ENCODE measurements around the gene PPP4R4.

PPP4R4 gene

DNA sequence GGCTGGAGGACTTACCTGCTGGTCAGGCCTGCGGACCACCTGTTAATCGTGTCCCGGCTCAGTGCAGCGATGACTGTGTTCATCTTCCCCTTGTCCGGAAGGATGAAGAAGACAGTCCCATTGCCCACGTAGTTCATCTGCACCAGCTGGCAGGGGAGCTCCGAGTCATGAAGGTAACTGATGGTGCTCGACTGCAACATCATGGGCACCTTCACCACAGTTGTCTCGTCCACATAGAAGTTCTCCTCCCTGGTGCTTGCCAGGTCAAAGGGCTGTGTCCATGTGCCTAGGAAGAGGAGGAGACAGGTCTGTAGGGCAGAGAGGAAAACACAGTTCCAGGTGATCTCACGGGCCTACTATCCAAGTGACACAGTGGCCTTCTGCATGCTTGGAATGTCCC, 135.6 kb downstream of the PPP4R4 start:
- Histone ChIP-seq H3K4me1 (ENCODE audit: control insufficient read depth, insufficient read depth, low read depth, low read length) (no peaks in the 10 kb centered on the region), H3K79me1 (replicated peaks; ENCODE audit: low read length, poor library complexity, severe bottlenecking) (no peaks in the 10 kb centered on the region), H3K9me3 (ENCODE audit: control insufficient read depth, low read length) (peaks cover 20% of the 10 kb centered on the region), H4K8ac (ENCODE audit: low read length) (no peak overlapping the region), H3K4ac (ENCODE audit: low read depth in 1 of 2, low read length in 2 of 2) (no peak overlapping the region), H2BK15ac (ENCODE audit: low read depth, poor library complexity, severe bottlenecking) (no peak overlapping the region), H2BK5ac (ENCODE audit: low read depth, low read length, poor library complexity, severe bottlenecking) (no peak overlapping the region), H4K91ac (ENCODE audit: low read length) (no peak overlapping the region), H2AK5ac (ENCODE audit: low read length, severe bottlenecking) (no peak overlapping the region), H2BK12ac (ENCODE audit: low read length in 2 of 2) (no peak overlapping the region), H3K18ac (ENCODE audit: low read depth in 1 of 2, low read length in 2 of 2) (no peak overlapping the region), H3K23ac (ENCODE audit: low read length in 2 of 2) (no peak overlapping the region), H2BK120ac (ENCODE audit: low read depth, low read length) (no peak overlapping the region), H3K4me2 (ENCODE audit: low read length, poor library complexity, severe bottlenecking) (no peak overlapping the region), H3K4me3 (ENCODE audit: insufficient read depth in 1 of 2, low read depth in 1 of 2, low read length in 2 of 2) (no peak overlapping the region), H2AFZ (ENCODE audit: low read depth, low read length) (no peak overlapping the region), H3K36me3 (ENCODE audit: control insufficient read depth in 1 of 2, insufficient read depth in 2 of 2, low read depth in 1 of 2, low read length in 2 of 2) (no peaks in the 10 kb centered on the region), H3K27ac (ENCODE audit: low read length, poor library complexity, severe bottlenecking) (no peak overlapping the region), H3K9ac (ENCODE audit: low read length) (no peak overlapping the region), H3K27me3 (ENCODE audit: control insufficient read depth in 1 of 2, insufficient read depth in 1 of 2, low read length in 2 of 2) (peaks cover 0 to under 1% of the 10 kb centered on the region in 2 experiments), H3K14ac (ENCODE audit: low read length in 2 of 2) (no peak overlapping the region)
- 72% methylated on average over 9 of the region's 10 CpGs for WGBS
- no peak for DNase-seq

DNA sequence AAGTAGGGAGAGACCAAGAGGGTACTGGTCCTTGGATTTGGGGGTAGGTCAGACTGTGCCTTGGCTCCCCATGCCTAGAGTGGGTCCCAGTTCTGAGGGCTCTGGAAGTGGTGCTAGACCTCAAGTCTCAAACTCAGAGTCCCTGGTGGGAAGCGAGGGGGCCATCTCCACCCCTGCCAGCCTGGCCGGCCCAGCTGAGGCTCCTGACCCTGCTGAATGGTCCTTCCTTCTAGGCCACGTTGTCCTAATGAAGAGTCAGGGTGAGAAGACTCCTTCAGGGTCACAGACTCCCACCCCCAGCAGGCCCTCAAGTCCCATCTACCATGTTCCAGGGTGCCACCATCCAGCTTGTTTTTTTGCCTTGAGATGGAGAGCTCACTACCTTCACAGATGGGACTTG, 136.1 kb downstream of the PPP4R4 start:
- Histone ChIP-seq H3K79me1 (replicated peaks; ENCODE audit: low read length, poor library complexity, severe bottlenecking) (no peaks in the 10 kb centered on the region), H3K9ac (ENCODE audit: low read length) (no peak overlapping the region), H4K91ac (ENCODE audit: low read length) (no peak overlapping the region), H2BK5ac (ENCODE audit: low read depth, low read length, poor library complexity, severe bottlenecking) (no peak overlapping the region), H3K18ac (ENCODE audit: low read depth in 1 of 2, low read length in 2 of 2) (no peak overlapping the region), H3K4me3 (ENCODE audit: insufficient read depth in 1 of 2, low read depth in 1 of 2, low read length in 2 of 2) (no peak overlapping the region), H2BK120ac (ENCODE audit: low read depth, low read length) (no peak overlapping the region), H3K4ac (ENCODE audit: low read depth in 1 of 2, low read length in 2 of 2) (no peak overlapping the region), H3K27ac (ENCODE audit: low read length, poor library complexity, severe bottlenecking) (no peak overlapping the region), H3K9me3 (ENCODE audit: control insufficient read depth, low read length) (peaks cover 20% of the 10 kb centered on the region), H2BK12ac (ENCODE audit: low read length in 2 of 2) (no peak overlapping the region), H3K4me2 (ENCODE audit: low read length, poor library complexity, severe bottlenecking) (no peak overlapping the region), H3K14ac (ENCODE audit: low read length in 2 of 2) (no peak overlapping the region), H3K4me1 (ENCODE audit: control insufficient read depth, insufficient read depth, low read depth, low read length) (no peaks in the 10 kb centered on the region), H3K23ac (ENCODE audit: low read length in 2 of 2) (no peak overlapping the region), H2BK15ac (ENCODE audit: low read depth, poor library complexity, severe bottlenecking) (no peak overlapping the region), H4K8ac (ENCODE audit: low read length) (no peak overlapping the region), H2AK5ac (ENCODE audit: low read length, severe bottlenecking) (no peak overlapping the region), H2AFZ (ENCODE audit: low read depth, low read length) (no peak overlapping the region), H3K36me3 (ENCODE audit: control insufficient read depth in 1 of 2, insufficient read depth in 2 of 2, low read depth in 1 of 2, low read length in 2 of 2) (no peaks in the 10 kb centered on the region), H3K27me3 (ENCODE audit: control insufficient read depth in 1 of 2, insufficient read depth in 1 of 2, low read length in 2 of 2) (no peaks in the 10 kb centered on the region)
- 69% methylated on average over 3 of the region's 3 CpGs for WGBS
- DNase-seq = no peak

DNA sequence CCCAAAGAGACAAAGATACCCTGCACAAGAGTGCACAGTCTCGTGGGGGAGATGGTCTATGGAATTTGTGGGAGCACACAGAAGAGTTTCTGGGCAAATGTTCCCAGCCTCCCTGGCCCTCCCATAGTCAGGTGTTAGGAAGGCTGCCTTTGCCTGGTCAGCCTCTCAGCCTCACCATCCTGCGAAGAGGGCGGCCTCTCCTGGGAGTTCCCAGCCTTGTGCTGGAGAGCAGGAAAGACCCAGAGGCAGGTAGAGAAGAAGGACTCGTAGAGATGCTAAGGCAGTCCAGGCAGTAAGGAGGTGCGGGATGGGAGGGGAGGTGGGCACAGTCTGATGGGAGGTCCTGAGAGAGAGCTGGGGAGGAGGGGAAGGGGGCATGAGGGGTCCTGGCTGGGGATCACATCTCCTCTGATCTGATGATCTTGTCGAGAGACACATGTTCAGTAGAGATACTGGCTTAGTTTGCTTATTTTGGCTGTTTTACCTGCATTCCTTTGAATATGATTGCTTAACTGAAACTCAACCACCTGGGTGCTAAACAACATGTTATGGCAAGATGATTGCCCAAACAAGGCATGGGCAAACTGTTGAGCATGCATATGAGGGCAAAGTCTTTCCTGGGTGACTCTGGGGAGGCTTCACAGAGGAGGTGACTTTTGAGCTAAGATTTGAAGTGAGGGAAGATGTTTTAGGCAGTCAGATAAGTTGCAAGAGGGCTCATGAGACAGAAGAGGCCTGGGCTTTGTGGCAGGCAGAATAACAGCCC, 138.5 kb downstream of the PPP4R4 start:
- H3K9me3 ChIP-seq (ENCODE audit: control insufficient read depth, low read length) = peaks cover 22% of the 10 kb centered on the region
- no peak overlapping the region for H4K8ac ChIP-seq (ENCODE audit: low read length)
- no peak overlapping the region for H3K4me3 ChIP-seq (ENCODE audit: insufficient read depth in 1 of 2, low read depth in 1 of 2, low read length in 2 of 2)
- no peak overlapping the region for H3K27ac ChIP-seq (ENCODE audit: low read length, poor library complexity, severe bottlenecking)
- H3K14ac ChIP-seq (ENCODE audit: low read length in 2 of 2) = no peak overlapping the region
- H3K36me3 ChIP-seq (ENCODE audit: control insufficient read depth in 1 of 2, insufficient read depth in 2 of 2, low read depth in 1 of 2, low read length in 2 of 2) = no peaks in the 10 kb centered on the region
- H3K27me3 ChIP-seq (ENCODE audit: control insufficient read depth in 1 of 2, insufficient read depth in 1 of 2, low read length in 2 of 2) = no peaks in the 10 kb centered on the region
- H3K9ac ChIP-seq (ENCODE audit: low read length) = no peak overlapping the region
- WGBS = 73% methylated on average over 6 of the region's 6 CpGs
- H2BK120ac ChIP-seq (ENCODE audit: low read depth, low read length) = no peak overlapping the region
- no peak overlapping the region for H3K4ac ChIP-seq (ENCODE audit: low read depth in 1 of 2, low read length in 2 of 2)
- no peak overlapping the region for H2AK5ac ChIP-seq (ENCODE audit: low read length, severe bottlenecking)
- no peak overlapping the region for H2AFZ ChIP-seq (ENCODE audit: low read depth, low read length)
- no peaks in the 10 kb centered on the region for H3K4me1 ChIP-seq (ENCODE audit: control insufficient read depth, insufficient read depth, low read depth, low read length)
- H2BK15ac ChIP-seq (ENCODE audit: low read depth, poor library complexity, severe bottlenecking) = no peak overlapping the region
- no peak overlapping the region for H2BK12ac ChIP-seq (ENCODE audit: low read length in 2 of 2)
- DNase-seq = no peak
- no peak overlapping the region for H3K23ac ChIP-seq (ENCODE audit: low read length in 2 of 2)
- H4K91ac ChIP-seq (ENCODE audit: low read length) = no peak overlapping the region
- H3K18ac ChIP-seq (ENCODE audit: low read depth in 1 of 2, low read length in 2 of 2) = no peak overlapping the region
- H3K4me2 ChIP-seq (ENCODE audit: low read length, poor library complexity, severe bottlenecking) = no peak overlapping the region
- no peaks in the 10 kb centered on the region for H3K79me1 ChIP-seq (replicated peaks; ENCODE audit: low read length, poor library complexity, severe bottlenecking)
- H2BK5ac ChIP-seq (ENCODE audit: low read depth, low read length, poor library complexity, severe bottlenecking) = no peak overlapping the region

DNA sequence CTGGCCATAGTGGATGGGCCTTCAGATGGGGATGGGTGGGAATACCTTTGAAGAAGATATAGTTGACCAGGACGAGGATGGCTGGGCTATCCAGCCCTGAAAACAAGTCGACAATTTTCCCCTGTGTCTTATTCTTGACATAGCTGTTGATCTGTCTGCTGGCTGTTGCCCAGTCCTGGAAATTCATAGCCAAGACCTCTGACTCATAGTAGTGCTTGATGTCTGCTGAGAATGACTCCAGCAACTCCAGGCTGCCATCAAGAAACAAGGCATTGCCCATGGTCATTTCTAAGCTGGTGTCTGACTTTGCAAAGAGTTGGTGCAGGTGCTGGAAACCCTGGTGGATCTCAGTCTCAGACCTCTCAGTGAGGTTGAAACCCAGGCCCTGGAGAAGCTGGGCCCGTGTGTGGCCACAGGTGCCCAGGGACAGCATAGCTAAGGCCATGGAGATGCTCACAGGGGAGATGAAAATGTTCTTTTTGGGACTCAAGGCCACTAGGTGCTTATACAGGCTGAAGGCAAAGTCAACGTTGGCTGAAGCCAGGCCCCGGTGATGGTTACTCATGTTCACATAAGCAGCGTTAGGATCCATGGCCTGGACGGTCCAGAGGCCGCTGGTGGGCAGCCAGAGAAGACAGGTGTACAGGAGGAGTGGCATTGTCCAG, 140.0 kb downstream of the PPP4R4 start:
- H2AFZ ChIP-seq (ENCODE audit: low read depth, low read length) = no peak overlapping the region
- H3K27ac ChIP-seq (ENCODE audit: low read length, poor library complexity, severe bottlenecking) = no peak overlapping the region
- no peak overlapping the region for H2BK12ac ChIP-seq (ENCODE audit: low read length in 2 of 2)
- no peaks in the 10 kb centered on the region for H3K4me1 ChIP-seq (ENCODE audit: control insufficient read depth, insufficient read depth, low read depth, low read length)
- 57% methylated on average over 8 of the region's 8 CpGs for WGBS
- no peak overlapping the region for H2BK15ac ChIP-seq (ENCODE audit: low read depth, poor library complexity, severe bottlenecking)
- no peak overlapping the region for H3K23ac ChIP-seq (ENCODE audit: low read length in 2 of 2)
- no peak overlapping the region for H3K4me3 ChIP-seq (ENCODE audit: insufficient read depth in 1 of 2, low read depth in 1 of 2, low read length in 2 of 2)
- no peak overlapping the region for H3K9ac ChIP-seq (ENCODE audit: low read length)
- H4K8ac ChIP-seq (ENCODE audit: low read length) = no peak overlapping the region
- H3K79me1 ChIP-seq (replicated peaks; ENCODE audit: low read length, poor library complexity, severe bottlenecking) = no peaks in the 10 kb centered on the region
- no peak overlapping the region for H2BK5ac ChIP-seq (ENCODE audit: low read depth, low read length, poor library complexity, severe bottlenecking)
- H3K4me2 ChIP-seq (ENCODE audit: low read length, poor library complexity, severe bottlenecking) = no peak overlapping the region
- no peak for DNase-seq
- no peak overlapping the region for H2AK5ac ChIP-seq (ENCODE audit: low read length, severe bottlenecking)
- peaks cover 8% of the 10 kb centered on the region for H3K9me3 ChIP-seq (ENCODE audit: control insufficient read depth, low read length)
- no peak overlapping the region for H3K18ac ChIP-seq (ENCODE audit: low read depth in 1 of 2, low read length in 2 of 2)
- no peaks in the 10 kb centered on the region for H3K36me3 ChIP-seq (ENCODE audit: control insufficient read depth in 1 of 2, insufficient read depth in 2 of 2, low read depth in 1 of 2, low read length in 2 of 2)
- H3K27me3 ChIP-seq (ENCODE audit: control insufficient read depth in 1 of 2, insufficient read depth in 1 of 2, low read length in 2 of 2) = no peaks in the 10 kb centered on the region
- H4K91ac ChIP-seq (ENCODE audit: low read length) = no peak overlapping the region
- H3K14ac ChIP-seq (ENCODE audit: low read length in 2 of 2) = no peak overlapping the region
- H3K4ac ChIP-seq (ENCODE audit: low read depth in 1 of 2, low read length in 2 of 2) = no peak overlapping the region
- H2BK120ac ChIP-seq (ENCODE audit: low read depth, low read length) = no peak overlapping the region

All from mesenchymal stem cell (in vitro differentiated cells and primary cell).